Muscle of leg (tissue), 11 donors: Measurements from ENCODE around the gene INPP4B. TPM values are rescaled to one million over a fixed set of nuclear protein-coding genes. Genes with fewer than 3 reads are reported as not detected.

ENCODE experiments used
- DNase-seq: peaks from one replicate; pipeline ENCODE4 v3.0.0; 2013
- H3K27ac ChIP-seq: one replicate; pipeline ENCODE4 v1.5.1; 2013; ENCODE audit warnings: mild to moderate bottlenecking, low read length, control low read depth
- H3K27me3 ChIP-seq: one replicate; pipeline ENCODE4 v1.6.1; 2013; ENCODE audit warnings: low read length; ENCODE audit not compliant: control insufficient read depth, insufficient read depth
- H3K36me3 ChIP-seq: one replicate; pipeline ENCODE4 v1.6.1; 2013; ENCODE audit warnings: low read length; ENCODE audit not compliant: control insufficient read depth, insufficient read depth
- H3K4me1 ChIP-seq: one replicate; pipeline ENCODE4 v1.6.1; 2013; ENCODE audit warnings: low read length; ENCODE audit not compliant: control insufficient read depth, insufficient read depth
- H3K4me3 ChIP-seq: one replicate; pipeline ENCODE4 v1.5.1; 2013; ENCODE audit warnings: low read length, control low read depth
- H3K9me3 ChIP-seq: replicated peaks from 2 replicates; pipeline ENCODE4 v1.6.1; 2013; ENCODE audit warnings: low read depth, low read length; ENCODE audit not compliant: control insufficient read depth
- WGBS: methylation state at CpG from one replicate; pipeline ENCODE4 v1.1.5; 2013; ENCODE audit warnings: missing lambda C conversion rate; ENCODE audit not compliant: insufficient coverage; 5-methylcytosine and 5-hydroxymethylcytosine counted together
- polyA plus RNA-seq, 8 donors: library from polyadenylated mRNA; unstranded; fragments of 120-200 nt; gene quantifications; one replicate each; pipeline versions ENCODE4 v1.2.1 to v1.2.3, GENCODE V29; 2013; ENCODE audit warnings: inconsistent platforms in 1 of 8, low replicate concordance in 1 of 8; ENCODE audit not compliant: insufficient read length in 8 of 8, insufficient read depth in 1 of 8
- total RNA-seq: library from RNA; stranded (reverse); fragments of 120-200 nt; gene quantifications from one replicate; pipeline ENCODE4 v1.2.4, GENCODE V29; 2013

INPP4B gene
- total and polyA plus RNA-seq, 9 donors = 15.7 to 55.1 (median 30.6) TPM

GRCh38 chr4:142361981-142362380 is 484.1 kb downstream of the INPP4B start:
- Histone ChIP-seq H3K27me3 (no peaks in the 10 kb centered on the region), H3K27ac (no peak overlapping the region), H3K36me3 (no peaks in the 10 kb centered on the region), H3K4me1 (no peaks in the 10 kb centered on the region), H3K4me3 (no peak overlapping the region), H3K9me3 (no peaks in the 10 kb centered on the region)
- 80% methylated on average over 1 of the region's 2 CpGs for whole genome bisulfite sequencing
- DNase-seq = no peak

- Histone ChIP-seq H3K27me3 (no peaks in the 10 kb centered on the region), H3K4me1 (no peaks in the 10 kb centered on the region), H3K4me3 (no peak overlapping the region), H3K27ac (no peak overlapping the region), H3K9me3 (no peaks in the 10 kb centered on the region), H3K36me3 (no peaks in the 10 kb centered on the region)
- DNase-seq = no peak
- no CpG with 5 or more reads among the region's 1 CpG for WGBS
These were observed 485.4 kb downstream of the INPP4B start for GRCh38 chr4:142360657-142361056.

GRCh38 chr4:142358656-142359055 is 487.4 kb downstream of the INPP4B start:
- H3K4me1 ChIP-seq = no peaks in the 10 kb centered on the region
- DNase-seq = no peak
- no peaks in the 10 kb centered on the region for H3K27me3 ChIP-seq
- 60% methylated on average over 2 of the region's 4 CpGs for WGBS
- no peak overlapping the region for H3K27ac ChIP-seq
- no peaks in the 10 kb centered on the region for H3K36me3 ChIP-seq
- H3K9me3 ChIP-seq = no peaks in the 10 kb centered on the region
- no peak overlapping the region for H3K4me3 ChIP-seq

GRCh38 chr4:142356801-142357200 is 489.3 kb downstream of the INPP4B start:
- Histone ChIP-seq H3K27me3 (no peaks in the 10 kb centered on the region), H3K4me3 (no peak overlapping the region), H3K36me3 (no peaks in the 10 kb centered on the region), H3K4me1 (peaks cover 3% of the 10 kb centered on the region), H3K27ac (no peak overlapping the region), H3K9me3 (no peaks in the 10 kb centered on the region)
- 100% methylated on average over 1 of the region's 1 CpG for WGBS
- DNase-seq = no peak

- H3K9me3 ChIP-seq = no peaks in the 10 kb centered on the region
- no peak overlapping the region for H3K4me3 ChIP-seq
- H3K27ac ChIP-seq = no peak overlapping the region
- H3K36me3 ChIP-seq = no peaks in the 10 kb centered on the region
- no peaks in the 10 kb centered on the region for H3K27me3 ChIP-seq
- DNase-seq = no peak
- H3K4me1 ChIP-seq = peaks cover 3% of the 10 kb centered on the region
These were observed 489.9 kb downstream of the INPP4B start for GRCh38 chr4:142356118-142356759.

- H3K27ac ChIP-seq = no peak overlapping the region
- no peaks in the 10 kb centered on the region for H3K36me3 ChIP-seq
- H3K27me3 ChIP-seq = no peaks in the 10 kb centered on the region
- H3K4me1 ChIP-seq = peaks cover 8% of the 10 kb centered on the region
- DNase-seq = no peak
- H3K9me3 ChIP-seq = no peaks in the 10 kb centered on the region
- no peak overlapping the region for H3K4me3 ChIP-seq
- WGBS = no CpG with 5 or more reads among the region's 1 CpG
These were observed 490.6 kb downstream of the INPP4B start for GRCh38 chr4:142355421-142355930.

GRCh38 chr4:142354794-142355420 is 491.2 kb downstream of the INPP4B start:
- H3K36me3 ChIP-seq = no peaks in the 10 kb centered on the region
- H3K4me1 ChIP-seq = peaks cover 8% of the 10 kb centered on the region
- WGBS = 50% methylated on average over 2 of the region's 8 CpGs

GRCh38 chr4:142354041-142354440 is 492.1 kb downstream of the INPP4B start:
- no peaks in the 10 kb centered on the region for H3K9me3 ChIP-seq
- H3K27me3 ChIP-seq = no peaks in the 10 kb centered on the region
- peaks cover 8% of the 10 kb centered on the region for H3K4me1 ChIP-seq
- H3K27ac ChIP-seq = peak overlapping the region; percentile 23
- H3K4me3 ChIP-seq = no peak overlapping the region
- DNase-seq = no peak
- WGBS = 80% methylated on average over 2 of the region's 3 CpGs
- no peaks in the 10 kb centered on the region for H3K36me3 ChIP-seq

More at GRCh38 chr4:142354794-142355420, 491.2 kb downstream of the INPP4B start:
- DNase-seq = no peak
- Histone ChIP-seq H3K27me3 (no peaks in the 10 kb centered on the region), H3K4me3 (no peak overlapping the region), H3K9me3 (no peaks in the 10 kb centered on the region), H3K27ac (peak overlapping the region; percentile 11)

- no peaks in the 10 kb centered on the region for H3K9me3 ChIP-seq
- H3K27me3 ChIP-seq = no peaks in the 10 kb centered on the region
- DNase-seq = peak; percentile 91
- peak overlapping the region; percentile 86 for H3K27ac ChIP-seq
- WGBS = no CpG with 5 or more reads among the region's 5 CpGs
- H3K4me1 ChIP-seq = peaks cover 11% of the 10 kb centered on the region
- H3K36me3 ChIP-seq = no peaks in the 10 kb centered on the region
- no peak overlapping the region for H3K4me3 ChIP-seq
These were observed 492.9 kb downstream of the INPP4B start for GRCh38 chr4:142353149-142353738.

GRCh38 chr4:142352712-142353111 is 493.4 kb downstream of the INPP4B start:
- Histone ChIP-seq H3K4me1 (peaks cover 11% of the 10 kb centered on the region), H3K4me3 (no peak overlapping the region), H3K27ac (peak overlapping the region; percentile 86), H3K9me3 (no peaks in the 10 kb centered on the region), H3K36me3 (no peaks in the 10 kb centered on the region), H3K27me3 (no peaks in the 10 kb centered on the region)
- WGBS = no CpG with 5 or more reads among the region's 4 CpGs
- DNase-seq = peak; percentile 52
